AG04450 (cell line): ENCODE results near the gene TNRC6B. TPM values are rescaled to one million over a fixed set of nuclear protein-coding genes. Genes with fewer than 3 reads are reported as not detected.
A peak's percentile ranks its signal among the peaks of the same experiment; 100 is the strongest.

ENCODE experiments used
- CTCF ChIA-PET: fragments of 300-600, 350-600 bp; formaldehyde crosslinking; extraction: SDS; loops from one replicate; lab custom pipeline; 2022; ENCODE audit warnings: antibody characterized with exemption, inconsistent platforms; lab: Charles Lee
- POLR2A ChIA-PET: fragments of 350-600 bp; formaldehyde crosslinking; extraction: SDS; loops from one replicate; lab custom pipeline; 2021; ENCODE audit warnings: antibody characterized with exemption, inconsistent platforms; lab: Yijun Ruan, JAX
- DNase-seq: peaks from one replicate; pipeline ENCODE4 v3.0.0-alpha.2; 2011; ENCODE audit warnings: low read depth, low spot score
- H3K27ac ChIP-seq: one replicate; pipeline ENCODE4 v1.5.1; 2012; ENCODE audit warnings: low read depth, low read length, control low read depth
- H3K27me3 ChIP-seq: one replicate; pipeline ENCODE4 v1.6.0; 2012; ENCODE audit warnings: low read length; ENCODE audit not compliant: control insufficient read depth, insufficient read depth
- H3K4me3 ChIP-seq: 2 replicates; pipeline ENCODE4 v1.5.1; 2011; ENCODE audit warnings: mild to moderate bottlenecking, low read depth, low read length, control low read depth
- H3K9me3 ChIP-seq: 2 replicates; pipeline ENCODE4 v1.5.1; 2012; ENCODE audit warnings: low read length; ENCODE audit not compliant: control insufficient read depth, insufficient read depth
- CTCF ChIP-seq: IDR thresholded peaks from 2 replicates; pipeline ENCODE4 v1.5.1; 2011; ENCODE audit warnings: low read depth, low read length, control low read depth, inconsistent platforms
- polyA plus RNA-seq: library from polyadenylated mRNA; depleted of rRNA; stranded (reverse); fragments of >200 nt; gene quantifications from 2 replicates; pipeline ENCODE4 v1.2.3, GENCODE V29; 2011

The TNRC6B gene
- polyA plus RNA-seq, 1 experiment = 6.6 TPM

GRCh38 chr22:40178417-40179409, 988 bp downstream of the TNRC6B start:
- no peaks in the 10 kb centered on the region for H3K27me3 ChIP-seq
- no peak for DNase-seq
- no peaks in the 10 kb centered on the region for H3K9me3 ChIP-seq
- H3K27ac ChIP-seq = peak overlapping the region; percentile 57
- POLR2A ChIA-PET = interaction anchor here (0.6 to 2.0 kb wide), 5 partner anchors 18 to 92 kb away, joined by 3 to 8 read pairs (median 4); no protein-coding TSS in a partner anchor
- no peak for TF ChIP-seq CTCF
- peak overlapping the region; percentile 92 for H3K4me3 ChIP-seq
- CTCF ChIA-PET = interaction anchor here (1.0 to 1.7 kb wide), 2 partner anchors 15 to 132 kb away, joined by 7 to 14 read pairs; no protein-coding TSS in a partner anchor

- CTCF ChIA-PET = interaction anchor here (1.0 to 1.7 kb wide), 2 partner anchors 14 to 133 kb away, joined by 7 to 14 read pairs; no protein-coding TSS in a partner anchor
- TF ChIP-seq CTCF = no peak
- POLR2A ChIA-PET = interaction anchor here (0.6 to 2.0 kb wide), 4 partner anchors 17 to 38 kb away, joined by 4 to 8 read pairs (median 4); no protein-coding TSS in a partner anchor
- no peak for DNase-seq
- Histone ChIP-seq H3K4me3 (peak overlapping the region; percentile 92), H3K9me3 (no peaks in the 10 kb centered on the region), H3K27ac (no peak overlapping the region), H3K27me3 (no peaks in the 10 kb centered on the region)
Measured at GRCh38 chr22:40179526-40179925, 1.8 kb downstream of the TNRC6B start.

GRCh38 chr22:40180403-40180802, 2.7 kb downstream of the TNRC6B start:
- ChIA-PET POLR2A (interaction anchor here (2.0 kb wide), 1 partner anchor 16 kb away, joined by 8 read pairs; no protein-coding TSS in a partner anchor), CTCF (interaction anchor here (2.0 kb wide), 1 partner anchor 13 kb away, joined by 6 read pairs; no protein-coding TSS in a partner anchor)
- DNase-seq = no peak
- no peaks in the 10 kb centered on the region for H3K9me3 ChIP-seq
- no peaks in the 10 kb centered on the region for H3K27me3 ChIP-seq
- no peak for TF ChIP-seq CTCF
- no peak overlapping the region for H3K27ac ChIP-seq
- H3K4me3 ChIP-seq = peak overlapping the region; percentile 43

GRCh38 chr22:40181323-40181722, 3.6 kb downstream of the TNRC6B start:
- TF ChIP-seq CTCF = no peak
- no peaks in the 10 kb centered on the region for H3K27me3 ChIP-seq
- ChIA-PET POLR2A (interaction anchor here (1.0 kb wide), 1 partner anchor 19 kb away, joined by 3 read pairs; no protein-coding TSS in a partner anchor), CTCF (interaction anchor here (2.0 kb wide), 1 partner anchor 12 kb away, joined by 6 read pairs; no protein-coding TSS in a partner anchor)
- no peak overlapping the region for H3K4me3 ChIP-seq
- no peaks in the 10 kb centered on the region for H3K9me3 ChIP-seq
- no peak for DNase-seq
- no peak overlapping the region for H3K27ac ChIP-seq
